Rectal smooth muscle tissue (tissue), 1 donor: ENCODE data around the gene RBM38.

Experiments used
- H3K27ac ChIP-seq: one replicate; pipeline ENCODE4 v1.7.0; 2013; ENCODE audit warnings: low read depth, low read length, inconsistent platforms
- H3K27me3 ChIP-seq: one replicate; pipeline ENCODE4 v1.7.0; 2013; ENCODE audit warnings: low read length; ENCODE audit not compliant: control insufficient read depth, insufficient read depth
- H3K36me3 ChIP-seq: one replicate; pipeline ENCODE4 v1.7.0; 2013; ENCODE audit warnings: low read length; ENCODE audit not compliant: control insufficient read depth, insufficient read depth
- H3K4me1 ChIP-seq: one replicate; pipeline ENCODE4 v1.7.0; 2013; ENCODE audit warnings: low read length; ENCODE audit not compliant: control insufficient read depth, insufficient read depth
- H3K4me3 ChIP-seq: one replicate; pipeline ENCODE4 v1.7.0; 2013; ENCODE audit warnings: low read length
- H3K9ac ChIP-seq: one replicate; pipeline ENCODE4 v1.7.0; 2013; ENCODE audit warnings: low read length

Gene RBM38

GRCh38 chr20:57456116-57456515 lies 64.9 kb downstream of the RBM38 start:
- no peak overlapping the region for H3K4me3 ChIP-seq
- no peaks in the 10 kb centered on the region for H3K36me3 ChIP-seq
- peaks cover 37% of the 10 kb centered on the region for H3K4me1 ChIP-seq
- H3K9ac ChIP-seq: no peak overlapping the region
- H3K27ac ChIP-seq: no peak overlapping the region
- H3K27me3 ChIP-seq: no peaks in the 10 kb centered on the region

GRCh38 chr20:57457243-57458095 lies 66.3 kb downstream of the RBM38 start:
- H3K4me1 ChIP-seq: peaks cover 27% of the 10 kb centered on the region
- H3K9ac ChIP-seq: no peak overlapping the region
- no peak overlapping the region for H3K4me3 ChIP-seq
- H3K36me3 ChIP-seq: no peaks in the 10 kb centered on the region
- H3K27me3 ChIP-seq: no peaks in the 10 kb centered on the region
- H3K27ac ChIP-seq: peak overlapping the region; percentile 85

GRCh38 chr20:57458400-57459160 lies 67.4 kb downstream of the RBM38 start:
- H3K36me3 ChIP-seq: no peaks in the 10 kb centered on the region
- H3K4me3 ChIP-seq: no peak overlapping the region
- H3K9ac ChIP-seq: no peak overlapping the region
- peaks cover 27% of the 10 kb centered on the region for H3K4me1 ChIP-seq
- no peaks in the 10 kb centered on the region for H3K27me3 ChIP-seq
- peak overlapping the region; percentile 85 for H3K27ac ChIP-seq
